DND-41 (cell line): Measurements from ENCODE around the gene NFIA.

Experiments
- ATAC-seq: fragments of 200-7000 bp; cut with Tn5 transposase; 3 replicates; pipeline ENCODE4 v1.9.1; 2021; ENCODE audit warnings: low read depth; ENCODE audit not compliant: insufficient read depth
- DNase-seq: peaks from one replicate; pipeline ENCODE4 v3.0.0-alpha.2; 2020
- H2AFZ ChIP-seq: 2 replicates; pipeline ENCODE4 v1.6.0; 2012; ENCODE audit warnings: low read depth, low read length
- H3K27ac ChIP-seq: 2 replicates; pipeline ENCODE4 v1.5.1; 2012; ENCODE audit warnings: low read length, inconsistent platforms
- H3K27me3 ChIP-seq: fragments of 200-600 bp; sonication (generic); 2 replicates; pipeline ENCODE4 v1.6.0; 2012; ENCODE audit warnings: low read length, mild to moderate bottlenecking, inconsistent platforms; ENCODE audit not compliant: insufficient read depth, poor library complexity
- H3K36me3 ChIP-seq: 2 replicates; pipeline ENCODE4 v1.5.1; 2012; ENCODE audit warnings: low read length, inconsistent platforms; ENCODE audit not compliant: insufficient read depth
- H3K4me1 ChIP-seq: 2 replicates; pipeline ENCODE4 v1.5.1; 2012; ENCODE audit warnings: mild to moderate bottlenecking, low read length; ENCODE audit not compliant: insufficient read depth
- H3K4me2 ChIP-seq: 2 replicates; pipeline ENCODE4 v1.6.0; 2012; ENCODE audit warnings: mild to moderate bottlenecking, moderate library complexity, low read length, inconsistent platforms; ENCODE audit not compliant: insufficient read depth
- H3K4me3 ChIP-seq, 2 experiments: fragments of 200-600 bp in 1 of 2; shearing (Covaris generic) in 1 of 2; 2 replicates each; pipeline ENCODE4 v1.5.1; 2012 to 2016; ENCODE audit warnings: inconsistent platforms in 2 of 2, low read length in 2 of 2, mild to moderate bottlenecking in 2 of 2, low read depth in 1 of 2, moderate library complexity in 1 of 2
- H3K79me2 ChIP-seq: 2 replicates; pipeline ENCODE4 v1.6.0; 2012; ENCODE audit warnings: low read length, inconsistent platforms; ENCODE audit not compliant: insufficient read depth
- H3K9ac ChIP-seq: 2 replicates; pipeline ENCODE4 v1.6.0; 2012; ENCODE audit warnings: low read depth, mild to moderate bottlenecking, inconsistent platforms, low read length, moderate library complexity
- H3K9me3 ChIP-seq: 2 replicates; pipeline ENCODE4 v1.5.1; 2012; ENCODE audit warnings: low read length, moderate library complexity, mild to moderate bottlenecking, inconsistent platforms; ENCODE audit not compliant: insufficient read depth, severe bottlenecking
- H4K20me1 ChIP-seq: 2 replicates; pipeline ENCODE4 v1.6.0; 2012; ENCODE audit warnings: low read length; ENCODE audit not compliant: insufficient read depth
- CTCF ChIP-seq: IDR thresholded peaks from 2 replicates; pipeline ENCODE4 v1.5.1; 2012; ENCODE audit warnings: borderline replicate concordance, low read length, moderate library complexity, mild to moderate bottlenecking; ENCODE audit not compliant: poor library complexity, severe bottlenecking; ENCODE audit errors: extremely low read depth
- EZH2 ChIP-seq: IDR thresholded peaks from 3 replicates; pipeline ENCODE4 v1.6.1; 2012; ENCODE audit warnings: borderline replicate concordance, low read depth, mild to moderate bottlenecking, moderate library complexity, low read length, inconsistent platforms; ENCODE audit not compliant: severe bottlenecking

The NFIA gene

DNA sequence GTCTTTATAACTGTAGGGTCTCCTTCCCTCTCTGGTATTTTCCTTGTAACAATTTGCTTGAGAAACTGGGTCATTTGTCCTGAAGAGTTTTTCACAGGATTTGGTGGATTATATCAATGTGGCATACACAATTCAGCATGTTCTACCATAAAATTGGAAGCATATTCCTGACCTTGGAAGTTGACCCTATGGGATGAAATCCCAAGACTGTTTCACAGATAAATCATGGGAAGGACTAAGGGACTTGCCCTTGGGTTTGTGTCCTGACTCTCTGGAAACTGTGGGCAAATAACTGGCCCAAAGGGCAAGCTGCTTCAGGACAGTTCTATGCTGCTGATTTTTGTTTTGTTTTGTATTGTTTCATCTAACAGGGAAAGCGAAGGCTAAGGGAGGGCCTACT lies 387.0 kb downstream of the NFIA start:
- no peak overlapping the region for H2AFZ ChIP-seq
- no peaks in the 10 kb centered on the region for H4K20me1 ChIP-seq
- TF ChIP-seq EZH2 (no peak), CTCF (no peak)
- H3K79me2 ChIP-seq = no peaks in the 10 kb centered on the region
- no peaks in the 10 kb centered on the region for H3K36me3 ChIP-seq
- H3K9ac ChIP-seq = no peak overlapping the region
- ATAC-seq = no peak
- H3K27ac ChIP-seq = no peak overlapping the region
- no peaks in the 10 kb centered on the region for H3K9me3 ChIP-seq
- no peaks in the 10 kb centered on the region for H3K4me1 ChIP-seq
- H3K4me2 ChIP-seq = no peak overlapping the region
- no peak overlapping the region for H3K4me3 ChIP-seq
- H3K27me3 ChIP-seq = no peaks in the 10 kb centered on the region
- DNase-seq = no peak

GRCh38 chr1:61472876-61473275 lies 390.5 kb downstream of the NFIA start:
- H2AFZ ChIP-seq = no peak overlapping the region
- no peak overlapping the region for H3K9ac ChIP-seq
- H3K4me3 ChIP-seq = no peak overlapping the region
- H3K36me3 ChIP-seq = no peaks in the 10 kb centered on the region
- no peaks in the 10 kb centered on the region for H4K20me1 ChIP-seq
- H3K9me3 ChIP-seq = no peaks in the 10 kb centered on the region
- no peak overlapping the region for H3K27ac ChIP-seq
- TF ChIP-seq CTCF (no peak), EZH2 (no peak)
- DNase-seq (no peak), ATAC-seq (no peak)
- H3K27me3 ChIP-seq = no peaks in the 10 kb centered on the region
- no peaks in the 10 kb centered on the region for H3K79me2 ChIP-seq
- no peak overlapping the region for H3K4me2 ChIP-seq
- H3K4me1 ChIP-seq = no peaks in the 10 kb centered on the region

- Histone ChIP-seq H3K9ac (no peak overlapping the region), H4K20me1 (no peaks in the 10 kb centered on the region), H3K4me1 (no peaks in the 10 kb centered on the region), H3K4me3 (no peak overlapping the region), H3K79me2 (no peaks in the 10 kb centered on the region), H3K36me3 (no peaks in the 10 kb centered on the region), H3K4me2 (no peak overlapping the region), H3K27me3 (no peaks in the 10 kb centered on the region), H3K27ac (no peak overlapping the region), H3K9me3 (no peaks in the 10 kb centered on the region), H2AFZ (no peak overlapping the region)
- TF ChIP-seq EZH2 (no peak), CTCF (no peak)
- DNase-seq (no peak), ATAC-seq (no peak)
Measured at GRCh38 chr1:61474269-61474817, 392.0 kb downstream of the NFIA start.

DNA sequence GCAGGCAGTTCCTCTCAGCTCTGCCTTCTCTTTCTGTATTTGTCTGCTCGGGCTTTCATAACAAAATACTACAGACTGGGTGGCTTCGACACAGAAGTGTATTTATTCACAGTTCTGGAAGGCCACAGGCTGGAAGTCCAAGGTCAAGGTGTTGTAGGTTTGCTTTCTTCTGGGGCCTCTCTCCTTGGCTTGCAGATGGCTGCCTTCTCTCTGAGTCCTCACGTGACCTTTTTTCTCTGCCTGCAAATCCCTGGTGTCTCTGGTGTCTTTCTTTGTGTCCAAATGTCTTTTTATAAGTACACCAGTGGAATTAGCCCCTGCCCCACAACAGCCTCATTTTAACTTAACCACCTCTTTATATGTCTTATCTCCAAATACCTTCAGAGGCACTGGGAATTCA lies 392.6 kb downstream of the NFIA start:
- no peak for ATAC-seq
- H3K9me3 ChIP-seq = no peaks in the 10 kb centered on the region
- TF ChIP-seq CTCF = no peak
- TF ChIP-seq EZH2 = no peak
- H3K9ac ChIP-seq = no peak overlapping the region
- H3K27me3 ChIP-seq = no peaks in the 10 kb centered on the region
- H3K4me2 ChIP-seq = no peak overlapping the region
- no peak overlapping the region for H2AFZ ChIP-seq
- no peaks in the 10 kb centered on the region for H3K36me3 ChIP-seq
- no peaks in the 10 kb centered on the region for H4K20me1 ChIP-seq
- no peaks in the 10 kb centered on the region for H3K4me1 ChIP-seq
- DNase-seq = no peak
- H3K79me2 ChIP-seq = no peaks in the 10 kb centered on the region
- H3K4me3 ChIP-seq = no peak overlapping the region
- no peak overlapping the region for H3K27ac ChIP-seq
